Renal cortex interstitium (tissue), 11 donors: Measurements from ENCODE around the gene TMEM94. TPM values are rescaled to one million over a fixed set of nuclear protein-coding genes. Genes with fewer than 3 reads are reported as not detected.
"Not testable (repeated sequence)": the region's sequence is repeated elsewhere in the genome, so short reads cannot be mapped to it uniquely, and the experiment has no call there.

Source experiments
- DNase-seq, 11 donors: peaks; one replicate each; pipeline ENCODE4 v3.0.0-alpha.2; 2013; ENCODE audit warnings: low read depth in 9 of 11, low spot score in 4 of 11; ENCODE audit errors: extremely low read depth in 1 of 11
- polyA plus RNA-seq, 3 donors: library from polyadenylated mRNA; unstranded; fragments of 120-200 nt; gene quantifications; one replicate each; pipeline ENCODE4 v1.2.1, GENCODE V29; 2013; ENCODE audit not compliant: insufficient read length in 3 of 3

TMEM94 gene
- polyA plus RNA-seq, 3 donors, result 91.6 to 101 (median 96.7) TPM

DNA sequence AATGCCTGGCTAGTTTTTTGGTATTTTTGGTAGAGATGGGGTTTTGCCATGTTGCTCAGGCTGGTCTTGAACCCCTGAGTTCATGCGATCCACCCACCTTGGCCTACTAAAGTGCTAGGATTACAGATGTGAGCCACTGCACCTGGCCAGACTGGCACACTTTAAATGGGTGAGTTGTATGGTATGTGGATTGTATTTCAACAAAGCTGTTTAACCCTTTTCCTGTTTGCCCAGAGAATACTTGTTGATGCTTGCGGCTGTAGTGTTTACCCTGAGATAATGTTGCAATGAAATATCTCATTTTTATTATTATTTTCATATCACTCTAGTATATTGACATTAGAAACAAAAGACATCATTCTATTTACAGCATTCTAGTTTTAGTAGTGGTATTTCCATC lies 17.1 kb upstream of the TMEM94 start:
- no peak for DNase-seq

DNA sequence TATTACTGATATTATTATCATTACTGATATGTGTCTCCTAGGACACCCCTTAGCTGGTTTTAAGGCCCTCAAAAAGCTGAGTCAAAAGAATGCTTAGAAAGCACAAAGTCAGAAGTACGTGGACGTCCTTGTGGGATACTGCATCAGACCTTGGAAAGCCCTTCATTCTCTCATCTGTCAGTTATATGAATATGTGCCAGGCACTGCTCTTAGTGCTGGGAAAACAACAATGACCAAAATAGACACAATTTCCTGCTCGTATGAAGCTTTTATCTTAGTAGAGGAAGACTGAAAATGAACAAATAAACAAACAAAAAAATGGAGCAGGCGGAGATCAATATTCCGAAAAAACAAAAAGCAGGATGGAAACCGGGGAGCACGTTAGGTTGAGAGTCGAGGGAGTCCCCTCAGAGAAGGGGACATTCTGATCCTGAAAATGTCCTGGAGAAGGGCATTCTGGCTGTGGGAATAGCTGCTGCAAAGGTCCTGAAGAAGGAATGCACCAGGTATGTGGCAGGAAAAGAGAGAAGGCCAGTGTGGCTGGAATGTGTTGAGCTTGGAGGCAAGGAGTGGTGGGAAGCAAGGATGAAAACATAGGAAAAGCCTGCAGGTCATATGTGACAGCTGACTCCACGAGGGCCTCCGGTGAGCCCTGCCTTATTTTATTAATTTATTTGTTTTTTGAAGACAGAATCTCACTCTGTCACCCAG lies 15.5 kb upstream of the TMEM94 start:
- no peak for DNase-seq

GRCh38 chr17:75442168-75443103 lies 14.0 kb upstream of the TMEM94 start:
- DNase-seq, result no peak

- DNase-seq, result no peak
Observed at GRCh38 chr17:75445296-75445695, 11.1 kb upstream of the TMEM94 start.

DNA sequence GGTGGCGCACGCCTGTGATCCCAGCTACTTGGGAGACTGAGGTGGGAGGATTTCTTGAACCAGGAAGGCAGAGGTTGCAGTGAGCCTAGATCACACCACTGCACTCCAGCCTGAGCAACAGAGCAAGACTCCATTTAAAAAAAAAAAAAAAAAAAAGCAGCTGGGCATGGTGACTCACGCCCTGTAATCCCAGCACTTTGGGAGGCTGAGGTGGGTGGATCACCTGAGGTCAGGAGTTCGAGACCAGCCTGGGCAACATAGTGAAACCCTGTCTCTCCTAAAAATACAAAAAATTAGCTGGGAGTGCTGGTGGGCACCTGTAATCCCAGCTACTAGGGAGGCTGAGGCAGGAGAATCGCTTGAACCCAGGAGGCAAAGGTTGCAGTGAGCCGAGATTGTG lies 10.5 kb upstream of the TMEM94 start:
- not testable (repeated sequence) for DNase-seq

DNA sequence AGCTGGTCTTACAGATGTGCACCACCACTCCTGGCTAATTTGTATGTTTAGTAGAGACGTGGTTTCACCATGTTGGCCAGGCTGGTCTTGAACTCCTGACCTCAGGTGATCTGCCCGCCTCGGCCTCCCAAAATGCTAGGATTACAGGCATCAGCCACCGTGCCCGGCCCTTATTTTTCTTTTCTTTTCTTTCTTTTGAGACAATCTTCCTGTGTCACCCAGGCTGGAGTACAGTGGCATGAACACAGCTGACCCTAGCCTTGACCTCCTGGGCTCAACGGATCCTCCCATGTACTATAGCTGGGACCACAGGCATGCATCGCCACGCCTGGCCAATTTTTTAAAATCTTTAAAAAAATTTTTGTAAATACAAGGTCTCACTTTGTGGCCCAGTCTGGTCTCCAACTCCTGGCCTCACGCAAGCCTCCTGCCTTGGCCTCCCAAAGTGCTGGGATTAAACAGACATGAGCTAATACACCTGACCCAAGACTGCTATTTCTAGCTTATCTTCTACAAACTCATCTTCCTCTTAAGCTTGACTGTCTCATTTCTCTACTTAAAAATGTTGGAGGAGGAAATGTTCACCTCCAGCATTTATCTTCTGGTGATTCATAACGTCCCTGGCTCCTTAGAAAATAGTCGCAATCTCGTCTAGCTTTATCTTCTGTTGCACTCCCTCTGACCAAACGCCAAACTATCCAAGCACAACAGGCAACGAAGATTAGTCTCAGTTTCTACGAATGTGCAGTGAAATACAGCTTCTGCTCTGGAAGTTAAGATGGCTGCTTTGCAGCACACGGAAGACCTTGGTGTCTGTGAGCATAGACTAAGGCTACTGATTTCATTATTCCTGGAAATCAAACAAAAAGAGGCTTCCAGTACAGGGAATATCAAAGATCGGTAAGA lies 8.2 kb upstream of the TMEM94 start:
- DNase-seq, result no peak

GRCh38 chr17:75450270-75450669 lies 6.2 kb upstream of the TMEM94 start:
- no peak for DNase-seq

- no peak for DNase-seq
Observed at GRCh38 chr17:75454193-75454592, 2.2 kb upstream of the TMEM94 start.

GRCh38 chr17:75454672-75455071 lies 1.8 kb upstream of the TMEM94 start:
- not testable (repeated sequence) for DNase-seq

GRCh38 chr17:75456039-75456416 lies 407 bp upstream of the TMEM94 start:
- no peak for DNase-seq

- peak in 6 of 11 donors; percentile 48 to 67 (median 60) for DNase-seq
Observed at GRCh38 chr17:75457047-75457654, 716 bp downstream of the TMEM94 start.

- no peak for DNase-seq
Observed at GRCh38 chr17:75459246-75459589, 2.8 kb downstream of the TMEM94 start.

- DNase-seq, result no peak
Observed at GRCh38 chr17:75459590-75460267, 3.3 kb downstream of the TMEM94 start.

DNA sequence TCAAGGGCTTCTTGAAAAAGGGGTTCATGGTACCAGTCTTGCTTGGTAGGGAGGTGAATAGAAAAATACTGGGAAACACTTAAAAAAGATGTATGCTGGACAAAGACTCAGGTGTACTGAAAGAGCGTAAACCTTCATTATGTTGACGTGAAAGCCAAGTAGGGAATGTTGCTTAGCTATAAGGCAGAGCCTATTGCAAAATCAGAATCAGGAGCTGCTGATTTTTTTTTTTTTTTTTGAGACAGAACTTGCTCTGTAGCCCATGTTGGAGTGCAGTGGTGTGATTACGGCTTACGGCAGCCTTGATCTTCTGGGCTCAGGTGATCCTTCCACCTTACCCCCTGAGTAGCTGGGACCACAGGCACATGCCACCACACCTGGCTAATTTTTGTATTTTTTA lies 3.9 kb downstream of the TMEM94 start:
- DNase-seq, result no peak

- no peak for DNase-seq
Observed at GRCh38 chr17:75463603-75464002, 7.2 kb downstream of the TMEM94 start.

DNA sequence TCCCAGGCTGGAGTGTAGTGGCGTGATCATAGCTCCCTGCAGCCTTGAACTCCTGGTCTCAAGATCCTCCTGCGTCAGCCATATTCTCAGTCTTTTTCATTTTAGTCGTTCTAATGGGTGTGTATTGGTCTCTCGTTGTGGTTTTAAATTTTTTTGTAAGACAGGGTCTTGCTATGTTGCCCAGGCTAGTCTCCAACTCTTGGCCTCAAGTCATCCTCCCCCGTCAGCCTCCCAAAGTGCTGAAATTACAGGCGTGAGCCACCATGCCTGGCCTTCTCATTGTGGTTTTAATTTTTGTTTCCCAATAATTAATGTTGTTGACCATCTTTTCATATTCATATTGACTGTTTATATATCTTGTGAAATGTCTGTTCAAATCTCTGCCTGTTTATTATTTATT lies 8.6 kb downstream of the TMEM94 start:
- no peak for DNase-seq

DNA sequence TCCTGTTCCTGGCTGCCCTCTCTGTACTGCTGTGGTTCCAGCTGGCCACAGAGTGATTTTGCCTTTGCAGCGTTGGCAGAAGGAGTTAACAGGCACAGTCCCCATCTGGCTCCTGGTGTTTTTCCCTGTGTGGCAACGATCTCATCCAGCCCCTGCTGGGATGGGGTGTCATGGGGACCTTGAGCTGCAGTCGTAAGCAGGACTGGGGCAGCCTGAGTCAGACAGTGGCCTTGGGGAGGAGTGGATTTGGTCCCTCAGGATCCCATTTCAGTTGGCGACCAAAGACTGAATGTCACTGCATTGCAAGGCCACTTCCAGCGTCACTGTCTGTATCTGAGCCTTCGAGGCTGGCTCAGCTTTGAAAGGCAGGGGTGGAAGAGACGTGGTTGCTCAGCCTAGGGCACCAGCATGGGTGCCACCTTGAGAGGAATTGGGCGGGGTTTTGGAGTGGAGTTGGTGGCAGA lies 11.9 kb downstream of the TMEM94 start:
- DNase-seq, result no peak

DNA sequence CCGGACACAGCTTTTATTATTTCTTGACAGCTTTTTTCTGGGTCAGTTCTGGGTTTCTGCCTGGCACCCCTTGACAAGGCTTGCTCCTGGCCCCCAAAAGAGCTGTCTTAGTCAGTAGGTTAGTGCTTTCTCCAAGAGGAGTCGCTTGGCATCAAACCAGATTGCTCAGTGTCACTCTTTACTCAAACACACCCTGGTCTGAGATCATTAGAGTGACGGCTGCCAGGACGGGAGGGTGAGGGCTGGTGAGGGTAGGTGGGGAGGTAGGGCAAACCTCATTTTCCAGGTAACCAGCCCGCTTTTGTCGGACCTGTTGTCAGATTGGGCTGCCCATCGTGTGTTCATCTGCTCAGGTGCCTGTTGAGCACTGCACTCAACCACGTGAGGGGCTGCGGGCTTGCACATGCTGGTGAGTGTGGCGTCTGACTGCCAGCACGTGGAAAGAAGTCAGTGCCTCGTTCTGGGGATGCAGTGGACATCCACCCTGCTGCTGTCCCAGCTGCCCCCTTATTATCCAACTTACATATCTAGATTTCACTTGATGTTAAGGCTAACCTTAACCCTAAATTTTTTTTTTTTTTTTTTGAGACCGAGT lies 12.4 kb downstream of the TMEM94 start:
- no peak for DNase-seq
